ENCODE data around the gene HTRA2.

Gene HTRA2

DNA sequence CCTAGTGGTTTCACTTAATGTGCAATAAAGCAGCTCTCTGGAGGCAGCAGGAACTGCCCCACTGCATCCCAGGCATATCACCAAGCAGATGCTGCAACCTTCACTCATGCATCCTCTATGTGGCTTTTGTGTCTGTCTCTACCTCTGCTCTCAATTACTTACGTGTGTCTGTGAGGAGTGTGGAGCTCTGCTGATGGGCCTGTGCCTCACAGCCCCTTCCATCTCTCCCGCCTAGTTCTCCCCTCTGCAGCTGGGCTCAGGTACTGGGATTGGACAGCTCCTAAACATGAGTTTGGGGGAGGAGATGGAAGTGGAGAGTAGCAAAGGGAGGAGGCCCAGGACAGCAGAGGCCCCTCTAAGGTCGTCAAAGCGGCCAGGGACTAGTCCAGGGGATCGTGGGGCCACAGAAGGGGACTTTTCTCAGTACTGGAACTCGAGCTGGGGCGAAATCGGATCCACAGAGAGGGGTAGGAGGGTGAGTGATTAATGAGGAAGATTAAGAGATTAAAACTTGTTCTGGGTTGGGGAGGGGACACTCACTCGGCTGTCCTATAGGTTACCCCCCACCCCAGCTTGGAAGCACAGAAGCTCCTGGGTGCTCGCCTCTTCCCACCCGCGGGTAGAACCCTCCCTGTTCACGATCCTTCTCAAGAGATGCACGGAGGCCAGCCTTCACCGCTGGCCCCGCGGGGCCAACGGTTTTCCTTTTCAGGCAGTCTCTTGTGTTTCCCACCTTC, 28.2 kb upstream of the HTRA2 start:
- no peak for DNase-seq

DNA sequence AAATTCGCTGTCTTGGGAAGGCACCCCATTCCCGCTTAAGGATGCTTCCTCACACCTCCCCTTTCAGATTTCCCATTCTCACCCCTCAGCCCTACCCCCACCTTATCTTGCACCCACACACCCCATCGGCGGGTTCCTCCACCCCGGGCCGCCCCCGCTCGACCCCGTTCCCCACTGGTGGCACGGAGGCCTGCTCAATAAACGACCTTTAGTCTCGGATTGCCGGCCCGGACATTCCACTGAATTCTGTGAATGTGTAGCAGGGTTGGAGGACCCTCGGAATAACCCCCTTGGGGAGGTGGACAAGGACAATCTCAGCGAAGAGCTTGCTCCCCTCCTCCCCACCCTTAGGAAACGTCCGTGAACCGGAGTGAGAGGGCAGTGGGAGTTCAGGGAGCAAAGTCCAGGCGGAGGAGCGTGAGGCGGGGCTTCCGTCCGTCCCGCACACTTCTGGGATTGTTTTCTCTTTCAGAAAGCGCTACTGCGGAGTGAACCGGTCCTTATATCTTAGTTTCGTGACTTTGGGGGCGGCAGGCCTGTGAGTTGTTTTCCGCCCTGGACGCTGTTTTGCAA, 27.5 kb upstream of the HTRA2 start:
- no peak for DNase-seq

DNA sequence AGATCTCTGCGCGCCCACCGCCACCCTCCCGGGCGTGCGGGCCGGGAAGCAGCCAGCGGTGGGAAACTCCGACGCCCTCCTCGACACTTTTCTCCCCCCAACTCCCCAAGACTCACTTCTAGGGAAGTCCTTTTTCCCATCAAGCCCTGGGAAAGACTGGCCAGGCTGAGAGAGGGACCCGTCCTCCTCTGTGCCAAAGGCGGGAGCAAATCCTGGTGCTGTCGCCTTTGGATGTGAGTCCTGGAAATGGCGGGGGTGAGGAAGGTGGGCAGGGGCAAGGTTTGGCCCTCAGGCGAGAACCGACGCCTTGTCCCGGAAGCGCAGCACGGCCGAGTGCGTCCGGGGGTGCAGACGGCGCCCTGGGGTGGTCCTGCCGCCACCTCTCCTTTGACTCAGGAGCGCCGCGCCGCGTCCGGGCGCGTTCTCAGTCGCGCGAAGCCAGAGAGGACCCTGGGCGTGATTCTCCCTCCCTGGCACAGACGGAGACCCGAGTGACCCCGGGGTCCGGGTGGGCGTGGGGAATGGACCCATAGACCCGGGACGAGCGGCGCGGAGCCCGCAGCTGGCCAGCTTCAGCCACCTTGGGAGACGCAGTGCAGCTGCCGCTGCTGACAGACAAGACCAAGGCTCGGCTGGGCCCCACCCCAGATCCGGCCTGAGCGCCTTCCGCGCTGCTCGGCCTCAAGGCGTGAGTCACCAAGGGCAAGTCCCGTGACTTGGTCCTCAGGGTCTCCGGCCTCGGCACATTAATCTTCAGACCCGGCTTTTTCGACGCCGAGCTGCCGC, 26.8 kb upstream of the HTRA2 start:
- DNase-seq = peak; percentile 80

- DNase-seq = no peak
Observed at GRCh38 chr2:74503506-74504475, 25.9 kb upstream of the HTRA2 start.

- DNase-seq = no peak
Observed at GRCh38 chr2:74504591-74504990, 25.1 kb upstream of the HTRA2 start.

GRCh38 chr2:74505448-74506246, 24.1 kb upstream of the HTRA2 start:
- no peak for DNase-seq

DNA sequence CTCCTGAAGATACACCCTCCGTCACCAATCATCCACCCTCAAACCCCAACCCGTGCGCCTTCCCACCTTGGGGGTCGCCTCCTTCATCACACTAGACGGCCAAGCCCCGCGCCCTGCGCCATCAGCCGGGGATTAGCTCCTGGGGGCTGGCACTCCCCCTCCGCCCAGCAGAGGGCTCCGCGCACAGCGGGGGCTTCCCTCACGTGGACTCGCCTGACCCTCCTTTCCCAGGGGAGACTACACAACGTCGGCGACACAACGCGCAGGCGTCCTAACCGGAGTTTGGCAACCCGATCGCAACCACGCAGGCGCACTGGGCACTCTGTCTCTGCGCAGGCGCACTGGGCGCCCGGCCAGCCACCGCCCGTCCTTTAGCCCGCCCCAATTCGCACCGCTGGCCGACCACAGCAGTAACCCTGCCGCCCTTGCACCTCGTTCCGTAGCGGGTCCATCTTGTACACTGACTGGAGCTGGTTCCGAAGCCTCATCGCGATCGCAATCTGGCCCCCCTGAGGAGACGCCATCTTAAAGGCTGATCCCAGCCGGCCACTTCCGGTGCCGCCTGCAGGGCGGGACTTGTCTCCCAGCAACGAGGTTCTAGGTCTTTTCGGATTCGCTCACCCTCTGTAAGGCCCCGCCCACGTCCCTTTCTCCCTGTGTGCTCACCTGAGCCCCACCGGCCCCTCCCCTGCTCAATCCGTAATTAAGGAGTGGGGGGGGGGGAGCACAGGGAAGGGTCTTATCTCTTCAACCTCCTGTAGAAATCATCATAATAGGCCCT, 22.4 kb upstream of the HTRA2 start, which contains the start of gene PCGF1:
PCGF1 (minus strand) TSS at position 551 of the 781 bp plus-strand sequence; CDS start at position 524, 27 bp downstream.
- peak; percentile 98 for DNase-seq

- DNase-seq = no peak
Observed at GRCh38 chr2:74507926-74508520, 21.7 kb upstream of the HTRA2 start.

- no peak for DNase-seq
Observed at GRCh38 chr2:74510272-74510671, 19.5 kb upstream of the HTRA2 start.

DNA sequence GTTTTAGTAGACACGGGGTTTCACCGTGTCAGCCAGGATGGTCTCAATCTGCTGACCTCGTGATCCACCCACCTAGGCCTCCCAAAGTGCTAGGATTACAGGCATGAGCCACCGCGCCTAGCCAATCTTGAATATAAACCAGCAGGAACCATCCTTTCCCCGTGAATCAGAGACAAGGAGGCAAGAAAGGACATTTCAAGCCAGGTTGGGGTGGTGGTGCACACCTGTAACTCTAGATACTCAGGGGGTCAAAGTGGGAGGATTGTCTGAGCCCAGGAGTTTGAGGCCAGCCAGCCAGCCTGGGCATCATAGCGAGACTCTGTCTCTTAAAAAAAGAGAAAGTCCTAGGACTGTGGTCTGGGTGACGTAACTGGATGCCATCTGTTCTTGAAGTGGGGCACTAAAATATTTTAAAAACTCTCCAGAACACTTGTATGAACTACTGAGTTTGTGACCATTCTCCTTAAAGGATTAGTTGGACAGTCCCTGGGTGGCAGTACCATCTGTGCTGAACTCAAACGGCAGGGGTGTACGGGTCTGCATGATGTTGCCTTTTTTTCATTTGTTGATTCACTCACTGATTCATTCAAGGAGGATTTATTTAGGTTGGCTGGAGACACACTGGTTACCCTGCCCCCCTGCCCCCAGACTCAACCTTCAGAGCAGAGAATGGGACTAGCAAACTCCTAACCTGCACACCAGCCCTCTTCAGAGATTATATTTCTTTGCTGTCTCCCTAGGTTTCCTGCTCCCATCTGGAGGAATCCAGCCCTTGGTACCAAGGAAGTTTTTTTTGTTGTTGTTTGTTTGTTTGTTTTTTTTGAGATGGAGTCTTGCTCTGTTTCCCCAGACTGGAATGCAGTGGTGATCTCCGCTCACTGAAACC, 18.4 kb upstream of the HTRA2 start:
- DNase-seq = no peak

DNA sequence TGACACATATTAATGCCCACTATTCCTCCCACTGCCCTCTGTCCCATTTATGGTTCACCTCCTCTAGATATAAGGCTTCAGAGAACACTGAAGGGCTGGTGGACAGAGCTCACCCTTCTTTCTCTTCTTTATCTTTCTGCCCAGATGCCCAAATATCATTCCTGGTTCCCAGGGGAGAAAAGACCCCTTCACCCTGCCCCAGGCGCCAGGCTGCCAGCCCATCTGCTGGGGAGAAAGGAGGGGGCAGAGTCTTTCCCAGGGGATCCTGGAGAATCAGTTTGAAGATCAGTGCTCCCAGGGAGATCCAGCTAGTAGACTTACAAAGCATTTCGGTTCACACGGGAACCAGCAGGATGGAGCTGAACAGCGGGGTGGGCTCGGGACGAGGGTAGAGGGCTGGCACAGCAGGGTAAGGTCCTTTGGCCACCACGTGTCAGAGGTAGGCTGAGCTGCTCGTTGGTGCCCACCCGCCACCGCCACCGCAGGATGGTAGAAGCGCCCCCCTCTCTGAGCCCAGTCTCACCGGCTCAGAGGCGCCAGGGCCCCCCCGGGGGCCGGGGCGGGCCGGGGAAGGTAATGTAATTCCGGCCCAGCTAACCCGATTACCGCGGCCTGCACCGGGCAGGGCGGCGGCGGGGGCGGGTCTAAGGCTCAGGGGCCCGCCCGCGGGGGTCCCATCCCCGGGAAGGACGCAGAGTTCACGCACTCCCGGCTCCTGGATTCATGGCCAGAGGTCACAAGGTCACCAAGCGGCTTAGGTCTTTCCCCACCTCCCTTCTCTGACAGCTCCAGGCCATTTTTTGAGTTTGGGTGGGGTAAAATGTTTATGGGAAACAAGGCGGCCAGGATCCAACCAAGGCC, 16.8 kb upstream of the HTRA2 start:
- no peak for DNase-seq

DNA sequence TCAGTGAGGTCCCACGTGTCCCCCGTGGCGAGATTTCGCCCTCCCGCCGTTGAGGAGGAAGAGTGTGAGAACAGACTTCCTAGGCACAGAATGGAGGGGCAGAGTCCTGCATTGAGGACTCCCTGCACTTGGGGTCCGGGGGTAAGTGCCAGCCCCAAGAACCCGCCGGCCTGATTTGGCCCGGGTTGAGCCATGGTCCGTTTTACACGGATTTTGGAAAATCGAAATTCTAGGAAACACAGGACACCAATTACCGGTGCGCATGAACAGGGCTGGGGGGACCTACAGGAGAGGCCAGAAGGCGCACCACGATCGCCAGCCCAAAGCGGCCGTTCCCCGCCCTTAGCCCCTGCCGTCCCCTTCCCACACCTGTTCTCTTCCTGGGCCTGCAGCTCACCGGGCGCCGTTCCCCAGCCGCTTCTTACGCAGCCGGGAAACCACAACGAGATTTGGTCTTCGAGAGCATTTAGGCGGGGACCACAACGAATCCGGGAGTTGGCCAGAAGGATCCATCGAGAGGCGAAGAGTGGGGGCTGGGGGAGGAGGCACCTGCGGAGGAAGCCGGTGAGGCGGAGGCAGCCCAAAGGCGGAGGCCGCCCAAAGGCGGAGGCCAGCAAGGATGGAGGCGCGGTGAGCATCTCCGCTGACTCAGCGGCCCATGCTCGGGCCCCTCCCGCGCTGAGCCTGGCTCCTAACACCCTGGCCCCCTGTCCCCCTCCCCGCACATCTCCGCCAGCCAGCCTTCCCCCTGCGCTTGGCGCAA, 15.9 kb upstream of the HTRA2 start:
- DNase-seq = peak; percentile 43

GRCh38 chr2:74514368-74515270, 15.1 kb upstream of the HTRA2 start, which contains the start of gene TLX2:
TSS of gene TLX2 (plus strand) at chr2:74514450. CDS start at chr2:74514807, 357 bp downstream.
- DNase-seq = no peak

- DNase-seq = no peak
Observed at GRCh38 chr2:74515271-74515980, 14.3 kb upstream of the HTRA2 start.

DNA sequence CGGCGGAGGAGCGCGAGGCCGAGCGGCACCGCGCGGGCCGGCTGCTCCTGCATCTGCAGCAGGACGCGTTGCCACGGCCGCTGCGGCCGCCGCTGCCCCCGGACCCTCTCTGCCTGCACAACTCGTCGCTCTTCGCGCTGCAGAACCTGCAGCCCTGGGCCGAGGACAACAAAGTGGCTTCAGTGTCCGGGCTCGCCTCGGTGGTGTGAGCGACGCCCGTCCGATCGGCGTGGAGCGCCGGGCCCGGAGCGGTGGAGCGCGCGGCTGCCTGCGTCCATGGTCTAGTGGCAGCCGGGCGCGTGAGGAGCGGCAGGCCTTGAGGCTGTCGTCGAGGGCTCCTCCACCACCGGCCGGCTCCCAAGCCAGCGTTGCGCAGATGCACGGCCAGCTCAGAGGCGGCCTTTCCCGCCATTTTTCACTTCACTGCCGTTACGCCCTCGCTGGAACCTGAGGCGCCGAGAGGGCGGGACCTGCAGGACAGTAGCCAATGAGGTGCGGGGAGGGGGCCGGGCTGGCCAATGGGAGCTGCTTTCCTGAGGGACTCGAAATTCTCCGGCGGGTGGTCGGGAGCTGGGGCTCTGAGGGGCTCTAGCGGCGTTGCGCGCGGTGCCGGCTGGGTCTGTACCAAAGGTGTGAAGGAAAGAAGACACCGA, 13.6 kb upstream of the HTRA2 start:
- DNase-seq = peak; percentile 81

All from activated CD4-positive, alpha-beta T cell treated with anti-CD3 and anti-CD28 coated beads, Interleukin-2, Interleukin-6, amounts not matched to agents 100 ng/mL and 50 ng/mL, durations not matched to agents 16 hours and 8 hours (primary cell).